ENCODE data around the gene ACTBL2. TPM values are rescaled to one million over a fixed set of nuclear protein-coding genes. Genes with fewer than 3 reads are reported as not detected.

Gene ACTBL2
- polyA plus RNA-seq, 1 donor (not counting 4 experiments of a cell fraction or from before 2014, with no cell fraction given): 0.68 TPM

DNA sequence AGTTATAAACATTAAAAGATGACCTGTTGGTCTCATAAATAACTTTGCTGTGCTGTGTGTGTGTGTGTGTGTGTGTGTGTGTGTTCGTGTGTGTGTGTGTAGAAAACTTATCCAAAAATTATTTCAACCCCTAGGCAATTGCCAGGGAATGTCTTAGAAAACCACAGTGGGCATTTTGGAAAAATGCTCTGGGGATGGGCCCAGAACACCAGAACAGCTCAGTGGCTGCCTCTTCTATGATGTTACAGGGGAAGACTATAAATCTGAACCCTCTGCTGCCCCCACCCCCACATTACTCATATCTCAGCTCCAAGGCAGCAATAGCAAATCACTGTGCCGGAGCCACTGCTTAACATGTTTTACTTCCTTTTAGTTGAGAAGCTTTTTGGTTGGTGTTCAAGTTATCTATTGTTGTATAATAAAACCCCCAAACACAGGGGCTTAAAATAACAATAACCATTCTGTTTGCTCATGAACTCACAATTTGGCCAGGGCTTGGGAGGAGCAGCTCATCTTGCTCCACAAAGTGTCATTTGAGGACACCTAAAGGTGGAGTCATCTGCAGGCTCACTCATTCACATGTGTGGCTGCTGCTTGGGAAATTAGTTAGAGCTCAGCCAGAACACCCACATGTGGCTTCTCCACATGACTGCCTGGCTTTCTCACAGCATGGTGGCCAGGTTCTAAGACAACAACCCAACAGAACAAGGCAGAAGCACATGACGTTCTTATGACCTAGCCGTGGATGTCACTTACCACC, 40.4 kb downstream of the ACTBL2 start:
- TF ChIP-seq EZH2 (IDR thresholded peaks at IDR 0.05; ENCODE audit: low read length): no peak
- TF ChIP-seq, protein P1, sequence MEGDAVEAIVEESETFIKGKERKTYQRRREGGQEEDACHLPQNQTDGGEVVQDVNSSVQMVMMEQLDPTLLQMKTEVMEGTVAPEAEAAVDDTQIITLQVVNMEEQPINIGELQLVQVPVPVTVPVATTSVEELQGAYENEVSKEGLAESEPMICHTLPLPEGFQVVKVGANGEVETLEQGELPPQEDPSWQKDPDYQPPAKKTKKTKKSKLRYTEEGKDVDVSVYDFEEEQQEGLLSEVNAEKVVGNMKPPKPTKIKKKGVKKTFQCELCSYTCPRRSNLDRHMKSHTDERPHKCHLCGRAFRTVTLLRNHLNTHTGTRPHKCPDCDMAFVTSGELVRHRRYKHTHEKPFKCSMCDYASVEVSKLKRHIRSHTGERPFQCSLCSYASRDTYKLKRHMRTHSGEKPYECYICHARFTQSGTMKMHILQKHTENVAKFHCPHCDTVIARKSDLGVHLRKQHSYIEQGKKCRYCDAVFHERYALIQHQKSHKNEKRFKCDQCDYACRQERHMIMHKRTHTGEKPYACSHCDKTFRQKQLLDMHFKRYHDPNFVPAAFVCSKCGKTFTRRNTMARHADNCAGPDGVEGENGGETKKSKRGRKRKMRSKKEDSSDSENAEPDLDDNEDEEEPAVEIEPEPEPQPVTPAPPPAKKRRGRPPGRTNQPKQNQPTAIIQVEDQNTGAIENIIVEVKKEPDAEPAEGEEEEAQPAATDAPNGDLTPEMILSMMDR (optimal IDR thresholded peaks at IDR 0.05 in 1 of 3, IDR thresholded peaks at IDR 0.05 in 1 of 3, conservative IDR thresholded peaks at IDR 0.05 in 1 of 3; ENCODE audit: extremely low read depth in 1 of 3, insufficient read depth in 2 of 3, low read length in 3 of 3): no peak
- H3K27ac ChIP-seq (ENCODE audit: control insufficient read depth, insufficient read depth, low read length): peak overlapping the region; percentile 23
- peak; percentile 9 for FAIRE-seq
- peak overlapping the region; percentile 26 for H2AFZ ChIP-seq (ENCODE audit: control insufficient read depth, low read length)
- H3K4me1 ChIP-seq (ENCODE audit: control insufficient read depth, extremely low read depth, insufficient read depth, low read length): peaks cover 16% of the 10 kb centered on the region
- no peaks in the 10 kb centered on the region for H3K36me3 ChIP-seq (ENCODE audit: control insufficient read depth in 2 of 2, extremely low read depth in 1 of 2, insufficient read depth in 2 of 2, low read length in 2 of 2)
- no peaks in the 10 kb centered on the region for H3K9me1 ChIP-seq (ENCODE audit: control insufficient read depth, extremely low read depth, insufficient read depth, low read length)
- H4K20me1 ChIP-seq (ENCODE audit: control insufficient read depth, extremely low read depth, insufficient read depth, low read length): no peaks in the 10 kb centered on the region
- no peaks in the 10 kb centered on the region for H3K79me2 ChIP-seq (ENCODE audit: control insufficient read depth, insufficient read depth, low read length)
- no peaks in the 10 kb centered on the region for H3K9me3 ChIP-seq (ENCODE audit: control insufficient read depth, low read depth, low read length)
- dilution Hi-C loops (cut with MboI; ENCODE audit: extremely low pct_ligation_motif_present, low sequenced_read_pairs): no loop called here
- no peak overlapping the region for H3K9ac ChIP-seq (ENCODE audit: control insufficient read depth, extremely low read depth, insufficient read depth, low read length)
- peak; percentile 28 for DNase-seq (ENCODE audit: low read depth, low spot score)
- H3K4me2 ChIP-seq (ENCODE audit: control insufficient read depth, extremely low read depth, insufficient read depth, low read depth, low read length): peak overlapping the region; percentile 42
- H3K27me3 ChIP-seq (ENCODE audit: control insufficient read depth, extremely low read depth, insufficient read depth, low read length): no peaks in the 10 kb centered on the region
- H3K4me3 ChIP-seq (ENCODE audit: control insufficient read depth in 2 of 3, extremely low read depth in 1 of 3, insufficient read depth in 2 of 3, low read depth in 1 of 3, low read length in 3 of 3): no peak overlapping the region

DNA sequence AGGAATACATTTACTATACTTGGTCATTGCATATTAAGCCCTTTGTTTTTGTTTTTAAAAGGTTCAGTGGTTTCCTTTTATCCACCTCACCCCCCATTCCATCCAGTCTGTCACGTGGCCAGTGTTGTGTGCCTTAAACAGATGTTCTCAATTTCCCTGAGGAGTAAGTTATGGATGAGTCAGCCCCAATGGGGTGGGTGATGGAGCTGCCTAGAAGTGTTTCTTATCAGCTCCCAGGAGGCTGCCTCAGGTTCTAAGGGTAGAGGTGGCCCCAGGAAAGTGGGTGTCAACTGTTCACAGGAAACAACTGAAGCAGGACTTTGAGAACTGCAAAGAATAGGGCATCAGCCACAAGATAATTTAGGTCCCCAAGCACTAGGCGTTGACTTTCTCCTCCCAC, 41.1 kb downstream of the ACTBL2 start:
- H3K79me2 ChIP-seq (ENCODE audit: control insufficient read depth, insufficient read depth, low read length): no peaks in the 10 kb centered on the region
- H3K27ac ChIP-seq (ENCODE audit: control insufficient read depth, insufficient read depth, low read length): peak overlapping the region; percentile 23
- TF ChIP-seq EZH2 (IDR thresholded peaks at IDR 0.05; ENCODE audit: low read length): no peak
- TF ChIP-seq, protein P1 (optimal IDR thresholded peaks at IDR 0.05 in 1 of 3, IDR thresholded peaks at IDR 0.05 in 1 of 3, conservative IDR thresholded peaks at IDR 0.05 in 1 of 3; ENCODE audit: extremely low read depth in 1 of 3, insufficient read depth in 2 of 3, low read length in 3 of 3): no peak
- no peak overlapping the region for H2AFZ ChIP-seq (ENCODE audit: control insufficient read depth, low read length)
- H4K20me1 ChIP-seq (ENCODE audit: control insufficient read depth, extremely low read depth, insufficient read depth, low read length): no peaks in the 10 kb centered on the region
- H3K27me3 ChIP-seq (ENCODE audit: control insufficient read depth, extremely low read depth, insufficient read depth, low read length): no peaks in the 10 kb centered on the region
- no peak overlapping the region for H3K9ac ChIP-seq (ENCODE audit: control insufficient read depth, extremely low read depth, insufficient read depth, low read length)
- dilution Hi-C loops (cut with MboI; ENCODE audit: extremely low pct_ligation_motif_present, low sequenced_read_pairs): no loop called here
- no peaks in the 10 kb centered on the region for H3K9me3 ChIP-seq (ENCODE audit: control insufficient read depth, low read depth, low read length)
- H3K4me1 ChIP-seq (ENCODE audit: control insufficient read depth, extremely low read depth, insufficient read depth, low read length): peaks cover 16% of the 10 kb centered on the region
- peak; percentile 57 for DNase-seq (ENCODE audit: low read depth, low spot score)
- no peak overlapping the region for H3K4me3 ChIP-seq (ENCODE audit: control insufficient read depth in 2 of 3, extremely low read depth in 1 of 3, insufficient read depth in 2 of 3, low read depth in 1 of 3, low read length in 3 of 3)
- H3K9me1 ChIP-seq (ENCODE audit: control insufficient read depth, extremely low read depth, insufficient read depth, low read length): no peaks in the 10 kb centered on the region
- H3K36me3 ChIP-seq (ENCODE audit: control insufficient read depth in 2 of 2, extremely low read depth in 1 of 2, insufficient read depth in 2 of 2, low read length in 2 of 2): no peaks in the 10 kb centered on the region
- FAIRE-seq: peak; percentile 65
- peak overlapping the region; percentile 42 for H3K4me2 ChIP-seq (ENCODE audit: control insufficient read depth, extremely low read depth, insufficient read depth, low read depth, low read length)

Data from keratinocyte (primary cell).